ENCODE measurements around the gene ABHD8.

The ABHD8 gene

DNA sequence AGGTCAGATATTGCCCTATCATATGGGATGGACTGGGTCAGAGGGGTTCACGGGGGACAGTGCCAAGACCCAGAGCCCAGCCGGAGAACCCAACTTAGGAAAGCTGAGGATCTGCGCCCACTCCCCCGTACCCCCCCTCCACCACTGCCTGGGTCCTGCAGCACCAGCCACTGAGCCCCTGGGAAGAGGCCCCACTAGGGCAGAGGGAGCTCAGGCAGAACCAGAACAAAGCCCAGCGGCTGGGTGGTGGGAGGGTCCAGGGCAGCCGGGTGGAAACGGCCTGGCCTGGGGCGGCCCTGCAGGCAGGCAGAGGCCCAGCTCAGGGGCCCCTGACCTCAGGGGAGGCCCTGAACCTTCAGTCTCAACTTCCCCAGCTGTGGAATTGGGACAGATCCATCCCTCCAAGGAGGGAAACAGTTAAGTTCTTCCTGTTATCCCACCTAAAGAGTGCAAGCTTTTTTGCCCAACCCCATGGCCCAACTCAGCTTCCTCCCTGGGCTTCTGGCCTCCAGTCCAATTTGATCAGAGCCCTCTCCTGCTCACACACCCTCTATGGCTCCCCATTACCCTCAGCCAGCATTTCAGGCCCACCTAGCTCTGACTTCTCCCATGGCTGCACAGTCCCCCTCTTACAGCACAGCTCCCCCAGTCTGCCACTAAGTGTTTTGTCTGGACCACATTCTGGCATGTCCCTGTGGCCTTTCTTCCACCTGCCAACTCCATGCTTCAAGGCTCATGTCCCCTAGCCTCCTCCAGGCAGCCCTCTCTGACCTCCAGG, 60.6 kb downstream of the ABHD8 start:
- DNase-seq (ENCODE audit: low read depth in 2 of 2), result no peak

Measured in stimulated activated CD8-positive, alpha-beta memory T cell treated with anti-CD3 and anti-CD28 coated beads, Interleukin-2, amount 100 ng/mL, for 1 hour (primary cell).